ENCODE results near the gene CYBA. TPM values are rescaled to one million over a fixed set of nuclear protein-coding genes. Genes with fewer than 3 reads are reported as not detected.

CYBA gene
- total and polyA plus RNA-seq, 2 of the 13 experiments (the other 11 are each of a cell fraction or from before 2014, with no cell fraction given): 196 to 250 TPM

DNA sequence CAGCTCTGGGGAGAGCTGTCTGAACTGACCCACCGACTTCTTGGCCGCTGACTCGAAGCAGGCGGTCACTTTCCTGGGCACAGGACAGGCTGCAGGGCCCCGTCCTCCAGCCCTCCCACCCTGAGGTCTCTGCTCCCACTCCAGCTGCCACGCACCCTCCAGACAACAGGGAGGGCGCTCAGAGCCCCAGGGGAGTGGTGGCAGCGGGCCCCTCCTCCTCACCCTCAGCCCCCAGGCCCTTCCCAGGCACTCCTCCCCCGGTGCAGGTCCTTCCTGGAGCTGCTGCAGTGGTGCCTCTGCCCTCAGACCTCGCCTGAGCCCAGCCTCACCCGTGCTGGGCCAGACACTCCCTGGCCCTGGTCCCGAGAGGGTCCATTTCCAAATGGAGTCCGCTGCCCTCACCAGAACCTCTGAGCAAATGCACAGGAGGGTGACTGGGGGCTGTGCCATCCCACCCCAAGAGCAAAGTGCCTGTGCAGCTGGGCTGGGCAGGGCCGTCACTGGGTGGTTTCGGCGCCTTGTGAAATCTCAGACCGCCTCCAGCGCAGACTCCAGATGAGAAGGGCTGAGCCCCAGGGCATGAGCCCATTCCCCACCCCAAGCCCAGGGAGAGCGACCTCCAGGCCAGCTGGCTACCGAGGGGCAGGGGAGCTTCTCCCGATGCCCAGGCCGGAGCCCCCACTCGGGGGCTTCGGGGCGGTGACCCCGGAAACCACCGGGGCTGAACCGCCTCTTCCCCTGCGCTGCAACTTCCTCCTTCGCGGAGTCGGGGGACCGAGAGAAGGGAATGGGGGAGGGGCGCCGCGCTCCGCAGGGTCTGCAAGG lies 717 bp downstream of the CYBA start (continued):
- TF ChIP-seq, protein P1, sequence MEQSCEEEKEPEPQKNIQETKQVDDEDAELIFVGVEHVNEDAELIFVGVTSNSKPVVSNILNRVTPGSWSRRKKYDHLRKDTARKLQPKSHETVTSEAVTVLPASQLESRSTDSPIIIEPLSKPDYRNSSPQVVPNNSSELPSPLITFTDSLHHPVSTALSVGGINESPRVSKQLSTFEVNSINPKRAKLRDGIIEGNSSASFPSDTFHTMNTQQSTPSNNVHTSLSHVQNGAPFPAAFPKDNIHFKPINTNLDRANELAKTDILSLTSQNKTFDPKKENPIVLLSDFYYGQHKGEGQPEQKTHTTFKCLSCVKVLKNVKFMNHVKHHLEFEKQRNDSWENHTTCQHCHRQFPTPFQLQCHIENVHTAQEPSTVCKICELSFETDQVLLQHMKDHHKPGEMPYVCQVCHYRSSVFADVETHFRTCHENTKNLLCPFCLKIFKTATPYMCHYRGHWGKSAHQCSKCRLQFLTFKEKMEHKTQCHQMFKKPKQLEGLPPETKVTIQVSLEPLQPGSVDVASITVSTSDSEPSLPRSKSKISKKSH (CRISPR knock-in tag; IDR thresholded peaks at IDR 0.05; ENCODE audit: borderline replicate concordance): no peak; the same call in 1 of the 2 replicates
- TF ChIP-seq, protein P2, sequence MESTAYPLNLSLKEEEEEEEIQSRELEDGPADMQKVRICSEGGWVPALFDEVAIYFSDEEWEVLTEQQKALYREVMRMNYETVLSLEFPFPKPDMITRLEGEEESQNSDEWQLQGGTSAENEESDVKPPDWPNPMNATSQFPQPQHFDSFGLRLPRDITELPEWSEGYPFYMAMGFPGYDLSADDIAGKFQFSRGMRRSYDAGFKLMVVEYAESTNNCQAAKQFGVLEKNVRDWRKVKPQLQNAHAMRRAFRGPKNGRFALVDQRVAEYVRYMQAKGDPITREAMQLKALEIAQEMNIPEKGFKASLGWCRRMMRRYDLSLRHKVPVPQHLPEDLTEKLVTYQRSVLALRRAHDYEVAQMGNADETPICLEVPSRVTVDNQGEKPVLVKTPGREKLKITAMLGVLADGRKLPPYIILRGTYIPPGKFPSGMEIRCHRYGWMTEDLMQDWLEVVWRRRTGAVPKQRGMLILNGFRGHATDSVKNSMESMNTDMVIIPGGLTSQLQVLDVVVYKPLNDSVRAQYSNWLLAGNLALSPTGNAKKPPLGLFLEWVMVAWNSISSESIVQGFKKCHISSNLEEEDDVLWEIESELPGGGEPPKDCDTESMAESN (CRISPR knock-in tag; conservative IDR thresholded peaks at IDR 0.05): no peak
- TF ChIP-seq JUND (CRISPR knock-in tag; IDR thresholded peaks at IDR 0.05) (no peak), RFXANK (CRISPR knock-in tag; IDR thresholded peaks at IDR 0.05) (no peak), JUNB (CRISPR knock-in tag; IDR thresholded peaks at IDR 0.05; ENCODE audit: borderline replicate concordance) (peak; percentile 63; the same call in 1 of the 2 replicates), KDM4B (CRISPR knock-in tag; IDR thresholded peaks at IDR 0.05) (no peak; the same call in 1 of the 2 replicates), EEA1 (CRISPR knock-in tag; IDR thresholded peaks at IDR 0.05; ENCODE audit: borderline replicate concordance) (0 out of 2 replicates have a peak, but pooled peaks have one; percentile 40), RXRA (CRISPR knock-in tag; IDR thresholded peaks at IDR 0.05) (no peak; the same call in 1 of the 2 replicates), NFRKB (IDR thresholded peaks at IDR 0.05) (no peak), TBL1XR1 (IDR thresholded peaks at IDR 0.05; ENCODE audit: borderline replicate concordance, low read length, partially characterized antibody) (no peak), PHF20 (CRISPR knock-in tag; IDR thresholded peaks at IDR 0.05) (no peak), ZNF33A (CRISPR knock-in tag; IDR thresholded peaks at IDR 0.05; ENCODE audit: borderline replicate concordance) (no peak), MIER2 (CRISPR knock-in tag; IDR thresholded peaks at IDR 0.05) (no peak), ZBTB20 (CRISPR knock-in tag; IDR thresholded peaks at IDR 0.05; ENCODE audit: borderline replicate concordance, low read depth) (no peak; the same call in 1 of the 2 replicates)
- TF ChIP-seq, protein P3, sequence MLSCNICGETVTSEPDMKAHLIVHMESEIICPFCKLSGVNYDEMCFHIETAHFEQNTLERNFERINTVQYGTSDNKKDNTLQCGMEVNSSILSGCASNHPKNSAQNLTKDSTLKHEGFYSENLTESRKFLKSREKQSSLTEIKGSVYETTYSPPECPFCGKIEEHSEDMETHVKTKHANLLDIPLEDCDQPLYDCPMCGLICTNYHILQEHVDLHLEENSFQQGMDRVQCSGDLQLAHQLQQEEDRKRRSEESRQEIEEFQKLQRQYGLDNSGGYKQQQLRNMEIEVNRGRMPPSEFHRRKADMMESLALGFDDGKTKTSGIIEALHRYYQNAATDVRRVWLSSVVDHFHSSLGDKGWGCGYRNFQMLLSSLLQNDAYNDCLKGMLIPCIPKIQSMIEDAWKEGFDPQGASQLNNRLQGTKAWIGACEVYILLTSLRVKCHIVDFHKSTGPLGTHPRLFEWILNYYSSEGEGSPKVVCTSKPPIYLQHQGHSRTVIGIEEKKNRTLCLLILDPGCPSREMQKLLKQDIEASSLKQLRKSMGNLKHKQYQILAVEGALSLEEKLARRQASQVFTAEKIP (CRISPR knock-in tag; IDR thresholded peaks at IDR 0.05; ENCODE audit: borderline replicate concordance): no peak
- TF ChIP-seq, protein P4, sequence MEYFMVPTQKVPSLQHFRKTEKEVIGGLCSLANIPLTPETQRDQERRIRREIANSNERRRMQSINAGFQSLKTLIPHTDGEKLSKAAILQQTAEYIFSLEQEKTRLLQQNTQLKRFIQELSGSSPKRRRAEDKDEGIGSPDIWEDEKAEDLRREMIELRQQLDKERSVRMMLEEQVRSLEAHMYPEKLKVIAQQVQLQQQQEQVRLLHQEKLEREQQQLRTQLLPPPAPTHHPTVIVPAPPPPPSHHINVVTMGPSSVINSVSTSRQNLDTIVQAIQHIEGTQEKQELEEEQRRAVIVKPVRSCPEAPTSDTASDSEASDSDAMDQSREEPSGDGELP (IDR thresholded peaks at IDR 0.05; ENCODE audit: borderline replicate concordance, low read depth): no peak
- TF ChIP-seq, protein P5, sequence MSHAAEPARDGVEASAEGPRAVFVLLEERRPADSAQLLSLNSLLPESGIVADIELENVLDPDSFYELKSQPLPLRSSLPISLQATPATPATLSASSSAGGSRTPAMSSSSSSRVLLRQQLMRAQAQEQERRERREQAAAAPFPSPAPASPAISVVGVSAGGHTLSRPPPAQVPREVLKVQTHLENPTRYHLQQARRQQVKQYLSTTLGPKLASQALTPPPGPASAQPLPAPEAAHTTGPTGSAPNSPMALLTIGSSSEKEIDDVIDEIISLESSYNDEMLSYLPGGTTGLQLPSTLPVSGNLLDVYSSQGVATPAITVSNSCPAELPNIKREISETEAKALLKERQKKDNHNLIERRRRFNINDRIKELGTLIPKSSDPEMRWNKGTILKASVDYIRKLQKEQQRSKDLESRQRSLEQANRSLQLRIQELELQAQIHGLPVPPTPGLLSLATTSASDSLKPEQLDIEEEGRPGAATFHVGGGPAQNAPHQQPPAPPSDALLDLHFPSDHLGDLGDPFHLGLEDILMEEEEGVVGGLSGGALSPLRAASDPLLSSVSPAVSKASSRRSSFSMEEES (CRISPR knock-in tag; IDR thresholded peaks at IDR 0.05): 0 out of 2 replicates have a peak, but pooled peaks have one; percentile 13
- TF ChIP-seq, protein P6, sequence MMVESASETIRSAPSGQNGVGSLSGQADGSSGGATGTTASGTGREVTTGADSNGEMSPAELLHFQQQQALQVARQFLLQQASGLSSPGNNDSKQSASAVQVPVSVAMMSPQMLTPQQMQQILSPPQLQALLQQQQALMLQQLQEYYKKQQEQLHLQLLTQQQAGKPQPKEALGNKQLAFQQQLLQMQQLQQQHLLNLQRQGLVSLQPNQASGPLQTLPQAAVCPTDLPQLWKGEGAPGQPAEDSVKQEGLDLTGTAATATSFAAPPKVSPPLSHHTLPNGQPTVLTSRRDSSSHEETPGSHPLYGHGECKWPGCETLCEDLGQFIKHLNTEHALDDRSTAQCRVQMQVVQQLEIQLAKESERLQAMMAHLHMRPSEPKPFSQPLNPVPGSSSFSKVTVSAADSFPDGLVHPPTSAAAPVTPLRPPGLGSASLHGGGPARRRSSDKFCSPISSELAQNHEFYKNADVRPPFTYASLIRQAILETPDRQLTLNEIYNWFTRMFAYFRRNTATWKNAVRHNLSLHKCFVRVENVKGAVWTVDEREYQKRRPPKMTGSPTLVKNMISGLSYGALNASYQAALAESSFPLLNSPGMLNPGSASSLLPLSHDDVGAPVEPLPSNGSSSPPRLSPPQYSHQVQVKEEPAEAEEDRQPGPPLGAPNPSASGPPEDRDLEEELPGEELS (CRISPR knock-in tag; IDR thresholded peaks at IDR 0.05): peak; percentile 25; the same call in 1 of the 2 replicates
